Colonic mucosa (tissue), 4 donors: ENCODE data around the gene PSMB1. TPM values are rescaled to one million over a fixed set of nuclear protein-coding genes. Genes with fewer than 3 reads are reported as not detected.
"Not testable (repeated sequence)": the region's sequence is repeated elsewhere in the genome, so short reads cannot be mapped to it uniquely, and the experiment has no call there.

Source experiments
- DNase-seq: peaks from one replicate; pipeline ENCODE4 v3.0.0-alpha.2; 2020
- H3K27ac ChIP-seq: fragments of 200-600 bp; one replicate; pipeline ENCODE4 v1.8.0; 2021
- H3K27me3 ChIP-seq: fragments of 200-600 bp; one replicate; pipeline ENCODE4 v1.8.0; 2021
- H3K36me3 ChIP-seq: fragments of 200-600 bp; one replicate; pipeline ENCODE4 v1.8.0; 2021
- H3K4me1 ChIP-seq: fragments of 200-600 bp; one replicate; pipeline ENCODE4 v1.8.0; 2021; ENCODE audit warnings: mild to moderate bottlenecking
- H3K4me3 ChIP-seq: fragments of 200-600 bp; one replicate; pipeline ENCODE4 v1.8.0; 2021
- H3K9ac ChIP-seq, 2 donors: one replicate each; pipeline ENCODE4 v1.7.0; 2013; ENCODE audit warnings: control low read depth in 2 of 2, low read depth in 2 of 2, low read length in 2 of 2
- H3K9me3 ChIP-seq: fragments of 200-600 bp; one replicate; pipeline ENCODE4 v1.8.0; 2021
- CTCF ChIP-seq: fragments of 200-600 bp; IDR thresholded peaks from one replicate; pipeline ENCODE4 v1.8.0; 2022; ENCODE audit warnings: antibody characterized with exemption, mild to moderate bottlenecking
- intact Hi-C: fragments of 100-400 bp; cut with DNase I; formaldehyde crosslinking; loops from one replicate; pipeline ENCODE4 v1.14.1; 2022
- total RNA-seq, 2 donors: library from RNA; stranded (reverse); fragmentation: NEBNext Ultra II Directional in 1 of 2; extraction: Animal tissue kit (Norgen Biotek cat#: 25700) in 1 of 2; gene quantifications; one replicate each; pipeline ENCODE4 v1.2.1, GENCODE V29; 2021
- donor health status: healthy.
- donor health status: DM: no; HTN: no; CAD: no.
- donor health status: DM: no; HTN: no; CAD: no.

Gene PSMB1
- total RNA-seq, 2 donors from 2014 or later: 140 to 172 TPM

DNA sequence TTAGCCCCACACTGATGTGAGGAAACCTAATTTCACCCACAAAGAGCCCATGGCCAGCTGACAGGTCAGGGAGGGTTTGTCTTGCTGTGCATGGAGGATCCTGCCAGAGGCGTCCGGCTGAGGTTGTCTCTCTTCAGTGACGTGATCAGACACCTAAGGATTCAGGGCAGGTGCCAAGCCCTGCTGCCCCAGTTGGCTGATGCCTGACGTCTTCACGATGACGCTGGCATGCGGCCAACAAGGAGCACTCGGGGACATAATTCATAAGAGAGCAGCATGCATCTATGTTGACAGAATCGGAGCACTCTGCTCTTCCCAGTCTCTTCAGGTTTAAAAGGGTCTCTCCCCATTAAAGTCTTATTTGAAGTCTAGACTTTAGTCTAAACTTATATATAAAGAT lies 47.8 kb downstream of the PSMB1 start:
- Histone ChIP-seq H3K36me3 (no peaks in the 10 kb centered on the region), H3K9me3 (no peaks in the 10 kb centered on the region), H3K27me3 (no peaks in the 10 kb centered on the region), H3K27ac (no peak overlapping the region), H3K9ac (no peak overlapping the region), H3K4me3 (no peak overlapping the region), H3K4me1 (no peaks in the 10 kb centered on the region)
- intact Hi-C loops: no loop called here
- DNase-seq: no peak
- TF ChIP-seq CTCF: no peak

DNA sequence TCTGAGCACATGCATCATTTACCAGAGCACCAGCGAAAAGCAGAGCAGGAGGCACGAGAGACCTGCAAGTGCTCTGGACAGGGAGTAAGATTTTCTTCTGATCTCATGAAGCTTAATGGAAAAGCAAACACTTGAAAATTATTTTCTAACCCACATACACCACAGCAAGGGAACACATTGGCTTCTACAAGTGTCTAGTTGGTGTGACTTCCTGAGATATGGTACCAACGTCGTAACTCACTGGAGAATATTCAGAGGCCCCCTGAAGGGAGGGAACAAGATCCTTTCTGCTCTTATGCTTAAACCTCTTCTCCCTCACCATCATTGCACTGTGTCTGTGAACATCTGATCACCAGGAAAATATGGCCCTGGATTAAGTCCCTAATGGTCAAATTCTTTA lies 48.6 kb downstream of the PSMB1 start:
- Histone ChIP-seq H3K9ac (no peak overlapping the region), H3K27me3 (no peaks in the 10 kb centered on the region), H3K4me3 (no peak overlapping the region), H3K9me3 (no peaks in the 10 kb centered on the region), H3K4me1 (no peaks in the 10 kb centered on the region), H3K27ac (no peak overlapping the region), H3K36me3 (no peaks in the 10 kb centered on the region)
- DNase-seq: no peak
- intact Hi-C loops: no loop called here
- TF ChIP-seq CTCF: no peak

DNA sequence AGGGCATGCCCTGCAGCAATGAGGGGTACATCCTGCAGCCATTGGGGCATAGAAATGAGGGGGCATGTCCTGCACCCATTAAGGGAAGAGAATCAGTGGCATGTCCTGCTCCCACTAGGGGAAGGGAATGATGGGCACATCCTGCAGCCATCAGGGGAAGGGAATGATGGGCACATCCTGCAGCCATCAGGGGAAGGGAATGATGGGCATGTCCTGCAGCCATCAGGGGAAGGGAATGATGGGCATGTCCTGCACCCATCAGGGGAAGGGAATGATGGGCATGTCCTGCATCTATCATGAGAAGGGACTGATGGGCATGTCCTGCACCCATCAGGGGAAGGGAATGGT lies 49.7 kb downstream of the PSMB1 start:
- no peaks in the 10 kb centered on the region for H3K9me3 ChIP-seq
- DNase-seq: no peak
- no peaks in the 10 kb centered on the region for H3K36me3 ChIP-seq
- no peaks in the 10 kb centered on the region for H3K27me3 ChIP-seq
- no peak for TF ChIP-seq CTCF
- no peak overlapping the region for H3K4me3 ChIP-seq
- H3K4me1 ChIP-seq: no peaks in the 10 kb centered on the region
- intact Hi-C loops: no loop called here
- no peak overlapping the region for H3K9ac ChIP-seq
- no peak overlapping the region for H3K27ac ChIP-seq

- H3K4me3 ChIP-seq, H3K9me3 ChIP-seq, H3K9ac ChIP-seq, H3K4me1 ChIP-seq, intact Hi-C loops, H3K27ac ChIP-seq, H3K36me3 ChIP-seq, H3K27me3 ChIP-seq, DNase-seq: not testable (repeated sequence)
Observed at GRCh38 chr6:170502733-170503413, 50.2 kb downstream of the PSMB1 start.

DNA sequence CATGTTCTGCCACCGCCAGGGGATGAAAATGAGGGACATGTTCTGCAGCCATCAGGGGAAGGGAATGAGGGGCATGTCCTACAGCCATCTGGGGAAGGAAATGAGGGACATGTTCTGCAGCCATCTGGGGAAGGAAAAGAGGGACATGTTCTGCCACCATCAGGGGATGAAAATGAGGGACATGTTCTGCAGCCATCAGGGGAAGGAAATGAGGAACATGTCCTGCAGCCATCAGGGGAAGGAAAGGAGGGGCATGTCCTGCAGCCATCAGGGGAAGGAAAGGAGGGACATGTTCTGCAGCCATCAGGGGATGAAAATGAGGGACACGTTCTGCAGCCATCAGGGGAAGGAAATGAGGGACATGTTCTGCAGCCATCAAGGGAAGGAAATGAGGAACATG lies 50.8 kb downstream of the PSMB1 start:
- H3K9me3 ChIP-seq, H3K4me1 ChIP-seq, DNase-seq, H3K27me3 ChIP-seq, H3K4me3 ChIP-seq, H3K27ac ChIP-seq, intact Hi-C loops, H3K9ac ChIP-seq, H3K36me3 ChIP-seq: not testable (repeated sequence)

GRCh38 chr6:170500955-170501590 lies 52.0 kb downstream of the PSMB1 start:
- Histone ChIP-seq H3K27ac (no peak overlapping the region), H3K36me3 (no peaks in the 10 kb centered on the region), H3K4me3 (no peak overlapping the region), H3K4me1 (no peaks in the 10 kb centered on the region), H3K9me3 (no peaks in the 10 kb centered on the region), H3K27me3 (no peaks in the 10 kb centered on the region), H3K9ac (no peak overlapping the region)
- intact Hi-C loops: no loop called here
- no peak for DNase-seq
- no peak for TF ChIP-seq CTCF
